Measurements from ENCODE around the gene ZFAND3. TPM values are rescaled to one million over a fixed set of nuclear protein-coding genes. Genes with fewer than 3 reads are reported as not detected.
"Not testable (repeated sequence)": the region's sequence is repeated elsewhere in the genome, so short reads cannot be mapped to it uniquely, and the experiment has no call there.

ZFAND3 gene
- total RNA-seq, 1 donor from 2014 or later: 89.6 TPM

GRCh38 chr6:37936150-37936549 lies 116.6 kb downstream of the ZFAND3 start:
- DNase-seq (ENCODE audit: low spot score): no peak

GRCh38 chr6:37936906-37937305 lies 117.4 kb downstream of the ZFAND3 start:
- DNase-seq (ENCODE audit: low spot score): no peak

DNA sequence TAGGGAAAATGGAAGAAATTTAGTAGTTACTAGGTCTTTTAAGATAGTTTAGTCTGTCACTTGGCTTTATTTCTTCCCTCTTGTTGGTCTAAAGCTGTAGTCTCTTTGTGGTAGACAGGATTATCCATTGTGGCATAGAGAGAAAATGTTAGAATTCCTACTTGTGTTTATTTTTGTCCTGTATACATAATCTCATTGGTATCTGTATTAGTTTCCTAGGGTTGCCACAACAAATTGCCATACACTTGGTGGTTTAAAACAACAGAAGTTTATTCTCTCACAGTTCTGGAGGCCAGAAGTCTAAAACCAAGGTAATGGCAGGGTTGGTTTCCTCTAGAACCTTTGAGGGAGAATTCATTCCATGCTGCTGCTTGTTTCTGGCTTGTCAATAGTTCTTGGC lies 119.4 kb downstream of the ZFAND3 start:
- no peak for DNase-seq (ENCODE audit: low spot score)

- no peak for DNase-seq (ENCODE audit: low spot score)
Observed at GRCh38 chr6:37940074-37940847, 120.7 kb downstream of the ZFAND3 start.

GRCh38 chr6:37941871-37942270 lies 122.3 kb downstream of the ZFAND3 start:
- DNase-seq (ENCODE audit: low spot score): no peak

DNA sequence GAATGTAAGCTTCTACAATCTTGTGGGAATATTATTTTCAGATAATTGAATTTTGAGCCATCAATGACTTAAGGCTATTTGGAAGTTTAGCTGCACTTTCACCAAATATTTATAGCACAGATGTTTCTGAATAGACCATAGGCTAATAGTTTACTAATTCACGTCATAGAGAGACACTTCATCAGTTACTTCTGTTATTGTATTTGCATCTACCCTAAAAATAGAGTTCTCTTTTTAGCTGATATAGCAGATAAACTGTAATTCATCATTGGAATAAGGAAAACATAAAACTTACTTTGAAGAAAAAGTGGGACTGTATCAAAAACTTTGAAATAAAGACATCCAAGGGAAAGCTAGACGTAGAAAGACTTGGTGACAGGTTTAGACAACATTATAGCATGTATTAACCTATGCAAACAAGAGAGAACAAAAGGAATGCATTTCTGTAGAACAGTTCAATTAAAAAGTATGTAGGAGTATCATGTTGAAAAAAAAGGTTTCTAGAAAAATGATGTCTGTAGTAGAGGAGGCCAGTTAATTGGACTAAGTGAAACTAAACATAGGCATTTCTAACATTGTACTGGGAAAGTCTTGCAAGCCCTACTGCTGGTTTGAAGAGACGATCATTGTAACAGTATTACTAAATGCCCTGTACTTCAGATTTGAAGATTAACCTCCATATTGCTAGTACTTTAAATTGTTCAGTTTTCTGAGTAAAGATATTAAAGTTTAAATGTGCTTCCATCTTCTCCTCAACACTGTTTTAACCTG lies 123.3 kb downstream of the ZFAND3 start:
- DNase-seq (ENCODE audit: low spot score): no peak

DNA sequence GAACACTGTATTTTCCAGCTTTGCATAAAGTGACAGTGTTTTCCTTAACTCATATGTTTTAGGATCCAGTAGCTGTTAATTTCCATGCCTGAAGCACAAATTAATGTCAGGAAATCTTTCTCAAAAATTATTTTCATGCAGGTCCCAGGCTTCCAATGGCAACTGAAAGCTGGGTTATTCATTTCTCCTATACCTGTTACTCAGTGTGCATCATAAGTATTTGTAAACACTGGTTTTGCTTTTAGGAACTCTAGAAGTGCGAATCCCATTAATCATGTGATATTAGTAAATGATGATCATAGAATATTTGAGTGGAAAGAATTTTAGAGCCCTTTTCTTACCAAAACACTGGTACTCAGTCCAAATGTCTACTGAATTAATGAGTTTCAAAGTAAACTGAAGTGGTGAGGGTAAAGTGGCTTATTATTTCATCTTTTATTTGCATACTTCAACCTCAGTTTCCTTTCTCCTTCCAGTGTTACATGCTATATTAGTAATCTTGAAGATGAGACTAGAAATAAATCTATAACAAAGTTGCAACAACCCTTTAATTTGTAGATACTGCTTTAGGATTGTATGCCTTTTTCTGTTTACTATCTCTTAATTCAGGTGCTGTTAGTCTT lies 124.0 kb downstream of the ZFAND3 start:
- DNase-seq (ENCODE audit: low spot score): no peak

DNA sequence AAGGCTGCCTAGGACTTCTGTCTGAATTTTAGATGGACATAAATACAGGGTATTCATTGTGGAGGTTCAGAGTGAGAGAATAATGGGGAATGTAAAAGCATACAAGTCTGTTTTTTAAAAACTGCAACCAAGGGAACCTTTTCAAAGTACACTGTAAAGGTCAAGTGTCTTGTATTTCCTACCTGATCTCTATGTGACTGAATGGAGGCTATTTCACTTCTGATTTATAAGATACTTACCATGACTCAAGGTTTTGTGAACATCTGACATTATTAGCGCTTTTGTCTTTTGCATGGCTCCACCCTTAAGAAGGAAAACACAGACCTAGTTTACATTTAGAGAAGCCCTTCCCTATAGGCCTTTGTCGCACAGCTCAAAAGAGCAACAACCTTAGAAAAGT lies 126.5 kb downstream of the ZFAND3 start:
- DNase-seq (ENCODE audit: low spot score): no peak

GRCh38 chr6:37947468-37947867 lies 127.9 kb downstream of the ZFAND3 start:
- DNase-seq (ENCODE audit: low spot score): no peak

DNA sequence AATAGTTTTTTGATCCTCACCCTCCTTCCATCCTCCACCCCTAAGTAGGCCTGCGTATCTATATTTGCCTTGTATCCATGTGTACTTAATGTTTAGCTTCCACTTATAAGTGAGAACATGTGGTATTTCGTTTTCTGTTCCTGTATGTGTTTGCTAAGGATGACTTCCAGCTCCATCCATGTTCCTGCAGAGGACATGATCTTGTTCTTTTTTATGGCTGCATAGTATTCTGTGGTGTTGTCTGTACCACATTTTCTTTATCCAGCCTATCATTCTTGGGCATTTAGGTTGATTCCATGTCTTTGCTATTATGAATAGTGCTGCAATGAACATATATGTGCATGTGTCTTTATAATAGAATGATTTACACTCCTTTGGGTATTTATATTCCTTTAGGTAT lies 129.1 kb downstream of the ZFAND3 start:
- not testable (repeated sequence) for DNase-seq (ENCODE audit: low spot score)

GRCh38 chr6:37952027-37952426 lies 132.5 kb downstream of the ZFAND3 start:
- no peak for DNase-seq (ENCODE audit: low spot score)

DNA sequence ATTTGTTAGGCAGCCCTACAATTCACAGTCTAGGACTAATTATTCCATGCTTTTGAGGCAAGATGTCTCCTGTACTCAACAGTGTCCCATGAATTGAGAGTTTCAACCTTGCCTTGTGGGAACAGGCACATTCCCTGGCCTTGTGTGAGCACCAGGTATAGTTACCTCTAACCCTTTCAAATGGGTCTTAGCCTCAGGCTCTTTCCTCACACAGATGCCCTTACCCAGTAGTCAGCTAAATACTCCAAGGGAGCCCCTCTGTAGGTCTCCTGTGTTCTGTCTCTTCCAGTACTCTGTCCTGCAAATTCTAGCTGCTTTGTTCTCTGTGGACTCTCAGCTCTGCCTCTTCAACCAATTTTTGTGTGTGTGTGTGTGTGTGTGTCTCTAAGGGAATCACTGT lies 135.3 kb downstream of the ZFAND3 start:
- DNase-seq (ENCODE audit: low spot score): no peak

GRCh38 chr6:37956711-37957275 lies 137.3 kb downstream of the ZFAND3 start:
- no peak for DNase-seq (ENCODE audit: low spot score)

DNA sequence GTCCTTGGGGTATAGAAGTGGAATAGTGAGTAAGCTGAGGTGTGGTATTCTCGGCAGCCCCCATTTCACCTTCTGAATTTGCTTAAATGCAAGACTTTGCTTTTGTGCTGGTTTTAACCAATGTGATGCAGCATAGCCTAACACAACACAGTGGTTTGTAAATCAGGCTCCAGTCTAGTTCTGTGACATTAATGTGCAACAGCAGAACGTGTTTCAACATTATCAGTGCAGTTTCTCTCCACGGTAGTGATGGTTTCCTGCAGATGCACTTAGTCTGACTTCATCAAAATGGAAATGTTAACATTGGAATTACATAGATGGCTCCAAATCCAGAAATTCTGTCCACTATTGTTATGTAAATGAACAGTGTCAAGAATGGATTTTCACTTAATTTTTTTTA lies 139.5 kb downstream of the ZFAND3 start:
- no peak for DNase-seq (ENCODE audit: low spot score)

- DNase-seq (ENCODE audit: low spot score): no peak
Observed at GRCh38 chr6:37960139-37960935, 140.8 kb downstream of the ZFAND3 start.

DNA sequence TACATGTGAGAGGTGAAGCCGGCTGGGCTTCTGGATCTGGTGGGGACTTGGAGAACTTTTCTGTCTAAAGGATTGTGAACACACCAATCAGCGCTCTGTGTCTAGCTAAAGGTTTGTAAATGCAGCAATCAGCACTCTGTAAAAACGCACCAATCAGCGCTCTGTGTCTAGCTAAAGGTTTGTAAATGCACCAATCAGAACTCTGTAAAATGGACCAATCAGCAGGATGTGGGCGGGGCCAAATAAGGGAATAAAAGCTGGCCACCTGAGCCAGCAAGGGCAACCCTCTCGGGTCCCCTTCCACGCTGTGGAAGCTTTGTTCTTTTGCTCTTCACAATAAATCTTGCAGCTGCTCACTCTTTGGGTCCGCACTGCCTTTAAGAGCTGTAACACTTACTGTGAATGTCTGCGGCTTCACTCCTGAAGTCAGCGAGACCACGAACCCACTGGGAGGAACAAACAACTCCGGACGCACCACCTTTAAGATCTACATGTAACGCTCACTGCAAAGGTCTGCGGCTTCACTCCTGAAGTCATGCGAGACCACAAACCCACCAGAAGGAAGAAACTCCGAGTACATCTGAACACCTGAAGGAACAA lies 143.1 kb downstream of the ZFAND3 start:
- DNase-seq (ENCODE audit: low spot score): not testable (repeated sequence)

DNA sequence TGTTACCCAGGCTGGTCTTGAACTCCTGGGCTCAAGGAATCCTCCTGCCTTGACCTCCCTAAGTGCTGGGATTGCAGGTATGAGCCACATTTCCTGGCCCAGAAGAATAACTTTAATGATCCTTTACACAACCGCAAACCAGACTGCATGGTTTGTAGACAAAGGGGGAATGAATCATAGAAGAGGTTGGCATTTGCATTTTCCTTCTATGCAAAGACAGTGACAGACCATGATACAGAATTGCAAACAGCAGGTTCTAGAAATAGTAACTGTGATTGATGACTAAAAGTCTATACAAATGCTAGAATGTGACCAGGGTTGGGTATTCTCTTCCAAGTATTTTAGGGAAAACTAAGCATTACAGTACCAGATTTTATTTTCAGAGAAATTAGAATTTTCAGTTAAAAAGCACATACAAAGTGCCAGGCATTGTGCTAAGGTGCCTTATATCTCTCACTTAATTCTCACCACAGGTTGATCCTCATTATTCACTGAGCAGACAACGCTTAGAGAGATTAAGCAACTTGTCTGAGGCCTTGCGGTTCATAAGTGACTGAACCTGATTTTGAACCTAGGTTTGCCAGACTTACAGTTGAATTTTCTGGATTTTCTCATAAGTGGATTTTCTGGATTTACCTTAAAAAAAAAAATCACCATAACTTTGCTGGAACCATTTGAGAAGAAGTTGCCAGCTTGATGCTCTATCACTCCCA lies 146.6 kb downstream of the ZFAND3 start:
- DNase-seq (ENCODE audit: low spot score): no peak

DNA sequence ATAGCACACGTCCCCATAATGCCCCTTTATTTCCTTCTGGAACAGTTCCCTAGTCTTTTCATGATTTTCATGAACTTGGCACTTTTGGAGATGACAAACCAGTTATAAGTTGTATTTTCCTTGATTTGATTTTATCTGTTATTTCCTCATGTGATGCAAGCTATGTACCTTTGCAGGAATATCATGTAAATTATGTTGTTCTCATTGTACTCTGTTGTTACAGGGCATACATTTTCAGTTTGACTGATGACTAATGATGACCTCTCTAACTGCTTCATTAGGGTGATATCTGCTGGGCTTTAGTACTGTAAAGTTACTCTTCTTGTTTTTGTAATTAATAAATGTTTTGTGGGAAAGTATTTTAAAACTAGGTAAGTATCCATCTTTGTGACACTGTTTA lies 147.3 kb downstream of the ZFAND3 start:
- no peak for DNase-seq (ENCODE audit: low spot score)

DNA sequence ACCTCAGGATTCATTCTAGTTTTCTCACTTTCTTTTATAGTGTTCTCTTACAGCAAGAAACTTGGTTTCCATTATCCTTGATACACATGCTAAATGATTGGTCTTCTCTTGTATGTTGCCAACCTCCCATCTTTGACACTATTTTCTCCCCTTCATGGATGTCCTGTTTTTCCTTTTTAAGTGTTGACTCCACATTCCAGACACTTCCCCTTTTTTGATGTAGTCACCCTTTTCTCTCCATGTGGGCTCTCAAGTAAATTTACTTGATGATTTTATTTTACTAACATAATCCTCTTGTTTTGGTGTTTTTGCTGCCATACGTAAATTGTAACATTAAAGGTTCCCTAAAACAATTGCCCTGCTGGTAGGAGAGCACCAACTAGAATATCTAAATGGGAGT lies 148.1 kb downstream of the ZFAND3 start:
- no peak for DNase-seq (ENCODE audit: low spot score)

GRCh38 chr6:37971266-37971665 lies 151.7 kb downstream of the ZFAND3 start:
- DNase-seq (ENCODE audit: low spot score): no peak
